Pulmonary artery endothelial cell (primary cell): ENCODE measurements around the gene ESRRA. TPM values are rescaled to one million over a fixed set of nuclear protein-coding genes. Genes with fewer than 3 reads are reported as not detected.

ENCODE experiments used
- DNase-seq: peaks from one replicate; pipeline ENCODE4 v3.0.0-alpha.2; 2011; ENCODE audit warnings: low read depth, low spot score
- total RNA-seq: library from RNA; depleted of rRNA; stranded (reverse); fragments of >200 nt; gene quantifications from 2 replicates; pipeline ENCODE4 v1.2.3, GENCODE V29; 2014

ESRRA gene
- total RNA-seq, 1 donor from 2014 or later = 50.9 TPM

DNA sequence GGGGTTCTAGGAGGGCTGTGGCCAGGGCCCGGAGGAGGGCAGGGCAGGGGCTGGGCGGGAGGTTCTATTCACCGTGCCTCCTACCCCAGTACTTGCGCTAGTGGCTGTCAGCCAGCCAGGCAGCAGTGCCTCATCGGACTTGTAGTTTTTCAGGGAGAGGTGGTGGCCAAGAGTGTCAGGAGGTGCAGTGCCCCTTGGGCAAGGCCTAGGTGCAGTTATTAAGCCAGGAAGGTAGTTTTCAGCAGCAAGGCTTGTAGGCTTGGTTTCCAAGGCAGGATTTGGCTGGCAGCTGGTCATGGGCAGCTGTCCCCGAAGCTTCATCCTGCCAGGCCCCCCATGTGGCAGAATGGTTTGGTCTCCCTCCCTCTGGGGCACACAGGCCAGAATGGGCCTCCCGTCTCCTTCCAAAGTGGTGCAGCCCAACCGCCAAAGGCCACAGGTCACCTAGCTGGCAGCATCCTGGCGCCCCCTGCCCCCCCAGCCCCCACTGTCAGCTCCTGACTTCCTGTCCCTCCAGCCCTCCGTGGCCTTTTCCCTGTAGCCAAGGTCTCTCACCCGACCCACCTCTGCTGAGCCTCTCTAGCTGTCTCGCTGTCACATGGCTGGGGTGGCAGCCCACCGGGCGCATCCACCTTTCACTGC is 43.2 kb downstream of the ESRRA start:
- DNase-seq = no peak

DNA sequence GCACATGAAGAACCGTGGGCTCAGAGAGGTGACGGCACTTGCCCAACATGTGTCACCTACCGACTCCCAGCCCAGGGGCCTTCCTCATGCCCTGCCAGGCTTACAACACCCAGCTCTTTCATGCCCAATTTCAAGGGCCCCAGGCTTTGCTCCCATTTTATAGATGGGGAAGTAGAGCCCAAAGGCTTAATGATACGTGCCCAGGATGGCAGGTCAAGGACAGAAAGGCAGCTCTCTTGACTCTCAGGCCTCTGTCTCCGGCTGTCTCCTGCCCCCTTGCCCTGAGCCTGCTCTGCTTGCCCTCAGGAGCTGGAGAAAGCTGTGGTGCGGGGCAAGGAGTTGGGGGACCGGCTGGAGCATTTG is 43.7 kb downstream of the ESRRA start:
- DNase-seq = no peak

GRCh38 chr11:64349404-64349803 is 44.1 kb downstream of the ESRRA start:
- DNase-seq = no peak

GRCh38 chr11:64351136-64351631 is 45.9 kb downstream of the ESRRA start:
- no peak for DNase-seq

- DNase-seq = no peak
Observed at GRCh38 chr11:64352099-64352994, 47.0 kb downstream of the ESRRA start.

DNA sequence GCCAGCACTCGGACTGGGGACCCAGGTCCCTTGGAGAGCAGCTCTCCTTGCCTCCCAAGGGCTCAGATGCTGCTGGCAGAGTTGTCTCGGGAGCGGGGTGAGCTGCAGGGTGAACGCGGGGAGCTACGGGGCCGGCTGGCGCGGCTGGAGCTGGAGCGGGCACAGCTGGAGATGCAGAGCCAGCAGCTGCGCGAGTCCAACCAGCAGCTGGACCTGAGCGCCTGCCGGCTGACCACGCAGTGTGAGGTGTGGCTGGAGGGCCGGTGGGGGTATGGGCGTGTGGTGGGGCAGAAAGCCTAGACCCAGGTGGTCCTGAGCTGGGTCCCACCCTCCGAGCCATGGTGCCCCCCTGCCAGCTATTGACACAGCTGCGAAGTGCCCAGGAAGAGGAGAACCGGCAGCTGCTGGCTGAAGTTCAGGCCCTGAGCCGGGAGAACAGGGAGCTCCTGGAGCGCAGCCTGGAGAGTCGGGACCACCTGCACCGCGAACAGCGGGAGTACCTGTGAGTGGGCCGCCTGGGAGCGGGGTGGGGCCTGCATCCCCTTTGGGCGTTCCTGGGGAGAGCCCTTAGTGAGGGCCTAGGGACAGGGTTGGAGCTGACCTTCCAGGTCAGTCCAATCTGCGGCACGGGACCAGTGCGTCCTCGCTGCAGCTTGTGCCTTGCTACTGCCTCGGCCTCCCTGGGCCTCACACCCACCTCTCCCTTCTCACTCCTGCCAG is 47.8 kb downstream of the ESRRA start:
- no peak for DNase-seq

DNA sequence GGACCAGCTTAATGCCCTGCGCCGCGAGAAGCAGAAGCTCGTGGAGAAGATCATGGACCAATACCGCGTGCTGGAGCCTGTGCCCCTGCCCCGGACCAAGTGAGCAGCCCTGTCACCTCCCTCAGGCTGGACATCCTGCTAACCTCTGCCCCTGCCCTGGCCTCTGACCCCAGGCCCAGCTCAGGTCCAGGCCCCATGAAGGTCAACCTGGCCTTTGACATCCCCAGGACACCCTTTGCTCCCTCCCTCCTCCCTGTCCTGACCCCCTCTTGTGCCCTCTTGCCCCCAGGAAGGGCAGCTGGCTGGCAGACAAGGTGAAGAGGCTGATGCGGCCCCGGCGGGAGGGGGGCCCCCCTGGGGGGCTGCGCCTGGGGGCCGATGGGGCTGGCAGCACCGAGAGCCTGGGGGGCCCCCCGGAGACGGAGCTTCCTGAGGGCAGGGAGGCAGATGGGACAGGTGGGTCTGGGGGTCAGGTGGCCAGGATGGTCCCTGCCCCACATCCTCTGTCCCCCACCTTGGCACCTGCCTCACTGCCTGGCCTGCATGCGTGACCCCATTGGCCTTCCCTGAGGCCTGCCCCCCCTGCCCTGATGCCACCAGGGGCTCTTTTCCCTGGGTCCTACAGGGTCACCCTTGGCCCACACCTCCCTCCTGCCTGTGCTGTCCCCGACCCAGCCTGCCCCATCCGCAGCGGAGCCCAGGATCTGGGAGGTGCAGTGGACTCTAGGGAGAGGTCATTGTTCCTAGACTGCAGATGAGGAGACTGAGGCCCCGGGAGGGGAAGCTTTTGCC is 48.6 kb downstream of the ESRRA start:
- no peak for DNase-seq

DNA sequence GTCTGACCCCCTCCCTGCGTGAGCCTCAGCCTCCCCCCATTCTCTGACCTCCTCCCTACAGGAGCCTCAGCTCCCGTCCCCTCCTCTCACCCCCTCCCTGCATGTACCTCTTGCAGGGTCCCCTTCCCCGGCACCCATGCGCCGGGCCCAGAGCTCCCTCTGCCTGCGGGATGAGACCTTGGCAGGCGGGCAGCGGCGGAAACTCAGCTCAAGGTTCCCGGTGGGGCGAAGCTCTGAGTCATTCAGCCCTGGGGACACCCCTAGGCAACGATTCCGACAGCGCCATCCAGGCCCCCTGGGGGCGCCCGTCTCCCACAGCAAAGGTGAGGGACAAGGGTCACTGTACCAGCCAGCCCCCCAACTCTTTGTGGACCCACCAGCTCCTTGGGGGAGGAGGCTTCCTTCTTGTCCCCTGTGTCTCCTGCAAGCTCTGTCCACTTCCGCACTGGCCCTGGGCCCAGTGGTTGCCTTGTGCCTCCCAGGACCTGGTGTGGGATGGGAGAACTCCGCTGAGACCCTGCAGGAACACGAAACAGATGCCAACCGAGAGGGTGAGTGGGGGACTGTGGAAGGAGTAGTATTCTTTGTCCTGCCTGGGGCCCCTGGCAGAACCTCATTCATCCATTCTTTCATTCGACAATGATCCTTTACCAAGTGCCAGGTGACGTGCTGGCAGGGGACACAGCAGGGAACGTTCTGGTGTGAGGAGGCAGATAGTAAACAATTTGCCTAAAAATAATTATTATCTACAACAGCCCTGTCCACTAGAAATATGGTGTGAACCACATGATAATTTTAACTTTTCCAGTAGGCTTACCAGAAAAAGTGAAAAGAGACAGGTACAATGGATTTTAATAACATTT is 50.0 kb downstream of the ESRRA start:
- DNase-seq = peak; percentile 51

- no peak for DNase-seq
Observed at GRCh38 chr11:64356498-64357411, 51.4 kb downstream of the ESRRA start.

DNA sequence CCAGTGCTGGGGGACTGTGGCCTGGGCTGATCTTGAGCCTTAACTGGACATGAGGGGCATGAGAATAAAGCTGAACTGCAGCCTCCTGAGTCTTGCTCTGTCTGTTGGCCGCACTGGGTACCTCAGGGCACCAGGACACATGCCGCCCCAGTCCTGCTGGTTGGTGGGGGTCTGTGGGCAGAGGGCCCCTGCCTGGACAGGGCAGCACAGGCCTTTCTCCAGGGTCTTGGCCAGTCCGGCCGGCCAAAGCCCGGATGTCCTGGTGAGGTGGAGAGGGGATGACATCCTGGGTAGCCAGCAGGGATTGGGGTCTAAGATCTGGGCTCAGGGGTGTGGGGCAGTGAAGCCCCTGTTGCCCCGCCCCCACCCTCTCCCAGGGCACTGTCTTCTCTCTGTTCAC is 52.1 kb downstream of the ESRRA start:
- DNase-seq = no peak

DNA sequence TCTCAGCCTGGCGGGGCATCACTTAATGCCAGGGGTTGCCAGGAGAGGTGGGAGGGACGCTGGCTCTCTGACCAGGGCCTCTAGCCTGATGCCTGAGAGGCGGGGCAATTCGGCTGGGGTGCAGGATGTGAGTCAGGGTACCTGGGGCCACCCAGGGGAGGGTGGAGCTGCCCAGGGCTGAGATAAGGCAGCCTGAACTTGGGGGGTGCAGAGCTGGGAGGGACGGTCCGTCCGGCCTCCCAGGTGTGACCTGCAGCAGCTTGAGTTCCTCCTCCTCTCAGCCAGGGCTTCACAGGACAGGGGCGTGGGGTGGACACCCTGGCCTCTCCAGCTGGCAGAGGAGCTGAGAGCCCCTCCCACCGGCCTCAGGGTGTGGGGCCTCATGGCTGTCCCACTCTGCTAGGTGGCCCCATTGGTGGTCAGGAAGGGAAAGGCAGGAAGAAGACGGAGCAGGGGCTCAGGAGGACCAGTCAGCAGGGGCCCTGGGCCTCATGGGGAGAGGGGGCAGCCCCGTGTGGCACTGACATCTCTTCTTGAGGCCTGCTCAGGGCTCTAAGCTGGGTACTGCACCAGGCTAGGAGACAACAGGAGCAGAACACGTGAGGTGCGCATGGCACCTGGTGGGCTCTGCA is 52.7 kb downstream of the ESRRA start:
- DNase-seq = no peak

DNA sequence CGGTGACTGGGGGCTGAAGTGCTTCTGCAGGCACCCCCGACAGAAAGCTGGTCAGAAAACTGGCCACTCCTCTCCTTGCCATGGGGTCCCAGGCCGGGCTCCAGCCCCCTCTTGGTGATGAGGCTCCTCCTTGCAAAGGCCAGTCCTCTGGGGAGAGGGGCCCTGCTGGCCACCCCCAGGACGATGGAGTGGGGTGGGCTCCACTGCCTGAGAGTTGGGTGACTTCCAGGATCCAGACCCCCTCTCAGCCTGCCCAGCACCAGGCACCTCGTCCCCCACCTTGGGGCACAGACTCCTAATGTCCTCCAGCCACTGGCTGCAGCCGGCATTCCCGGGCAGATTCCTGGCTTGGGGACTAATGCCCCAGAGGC is 53.2 kb downstream of the ESRRA start:
- DNase-seq = no peak

DNA sequence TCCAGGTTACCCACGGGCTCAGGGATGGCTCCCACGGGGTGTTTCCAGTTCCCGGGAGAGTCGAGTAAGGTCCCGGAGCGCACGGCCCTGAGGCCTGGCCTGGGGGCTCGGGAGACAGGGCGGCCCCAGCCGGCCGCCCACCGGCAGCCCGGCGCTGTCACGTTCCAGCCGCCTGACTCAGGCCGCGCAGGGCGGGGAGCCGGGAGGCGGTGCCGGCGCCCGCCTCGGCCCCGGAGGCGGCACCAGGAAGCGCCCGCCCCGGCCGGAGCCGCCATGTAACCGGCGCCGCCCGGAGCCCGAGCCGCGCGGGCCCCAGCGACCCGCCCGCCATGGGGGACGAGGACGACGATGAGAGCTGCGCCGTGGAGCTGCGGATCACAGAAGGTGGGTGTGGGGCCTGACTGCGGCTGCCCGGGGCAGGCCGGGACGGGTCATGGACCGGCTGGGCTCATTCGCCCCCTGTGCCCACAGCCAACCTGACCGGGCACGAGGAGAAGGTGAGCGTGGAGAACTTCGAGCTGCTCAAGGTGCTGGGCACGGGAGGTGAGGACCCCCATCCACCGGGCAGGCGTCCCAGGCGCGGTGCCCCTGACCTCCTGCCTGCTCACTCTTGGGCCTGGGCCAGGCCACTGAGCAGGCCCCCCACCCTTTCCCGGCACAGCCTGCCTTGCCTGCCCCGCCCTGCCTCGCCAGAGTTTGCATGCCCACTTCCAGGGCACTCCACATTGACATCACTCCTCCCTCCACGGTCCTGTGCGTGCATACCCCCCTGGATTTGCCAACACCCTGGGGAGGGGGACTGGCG is 53.8 kb downstream of the ESRRA start, which contains the start of gene RPS6KA4:
TSS of gene RPS6KA4 (plus strand) at position 256 of the 805 bp plus-strand sequence. CDS start at position 330, 74 bp downstream.
- no peak for DNase-seq

- DNase-seq = no peak
Observed at GRCh38 chr11:64359712-64360445, 54.6 kb downstream of the ESRRA start.

DNA sequence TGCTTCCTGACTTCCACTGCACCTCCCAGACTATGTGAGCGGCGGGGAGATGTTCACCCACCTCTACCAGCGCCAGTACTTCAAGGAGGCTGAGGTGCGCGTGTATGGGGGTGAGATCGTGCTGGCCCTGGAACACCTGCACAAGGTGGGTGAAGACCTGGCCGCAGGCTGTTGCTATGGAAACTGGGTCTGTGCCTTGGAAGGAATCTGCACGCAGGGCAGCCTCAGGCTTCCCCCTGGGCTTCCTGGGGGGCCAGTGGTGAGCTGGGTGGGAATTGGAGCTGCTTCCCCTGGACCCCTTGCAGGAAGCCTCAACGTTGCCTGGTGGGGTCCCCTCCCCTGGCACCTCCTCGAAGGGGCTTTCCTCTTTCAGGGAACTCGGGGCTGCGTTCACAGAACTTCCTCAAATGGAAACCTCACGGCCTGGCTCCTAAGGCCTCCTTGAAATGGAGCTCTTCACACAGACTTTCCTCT is 55.2 kb downstream of the ESRRA start:
- DNase-seq = no peak

GRCh38 chr11:64361659-64362058 is 56.3 kb downstream of the ESRRA start:
- no peak for DNase-seq

GRCh38 chr11:64362339-64362738 is 57.0 kb downstream of the ESRRA start:
- no peak for DNase-seq
